PC-9 (cell line): ENCODE data around the gene CHEK2. TPM values are rescaled to one million over a fixed set of nuclear protein-coding genes. Genes with fewer than 3 reads are reported as not detected.

Experiments used
- BruUV-seq: library from RNA; stranded (reverse); fragments of 400-500 nt; replicated peaks from 2 replicates; lab custom pipeline; 2021; lab: Mats Ljungman, UMichigan
- CTCF ChIA-PET: fragments of 300-600 bp; sonication (Branson Sonifier 250); formaldehyde crosslinking; loops from one replicate; lab custom pipeline; 2022; ENCODE audit warnings: antibody characterized with exemption; lab: Charles Lee
- POLR2A ChIA-PET: fragments of 300-600 bp; sonication (Branson Sonifier 250); formaldehyde crosslinking; loops from one replicate; lab custom pipeline; 2022; ENCODE audit warnings: antibody characterized with exemption; ENCODE audit not compliant: unreplicated experiment; lab: Charles Lee
- DNase-seq, 2 experiments: peaks; one replicate each; pipeline versions ENCODE4 v3.0.0 to v3.0.0-alpha.2; 2015 to 2022; ENCODE audit warnings: mixed read lengths in 1 of 2
- H2AFZ ChIP-seq: fragments of 200-600 bp; sonication (generic); 2 replicates; pipeline ENCODE4 v1.8.1; 2017; ENCODE audit warnings: antibody characterized with exemption
- H3F3A ChIP-seq: fragments of 200-600 bp; sonication (generic); 2 replicates; pipeline ENCODE4 v1.8.1; 2017; ENCODE audit warnings: antibody characterized with exemption, mild to moderate bottlenecking, low read depth; ENCODE audit not compliant: insufficient read depth
- H3K27ac ChIP-seq: fragments of 200-600 bp; sonication (generic); 2 replicates; pipeline ENCODE4 v1.6.1; 2016; ENCODE audit warnings: mixed run types
- H3K27me3 ChIP-seq: fragments of 200-600 bp; sonication (generic); 2 replicates; pipeline ENCODE4 v1.6.1; 2016; ENCODE audit warnings: low read depth, mixed run types; ENCODE audit not compliant: insufficient read depth
- H3K36me3 ChIP-seq: fragments of 200-600 bp; sonication (generic); 2 replicates; pipeline ENCODE4 v1.6.1; 2016; ENCODE audit warnings: low read depth, mixed run types
- H3K4me1 ChIP-seq: fragments of 200-600 bp; sonication (generic); replicated peaks from 2 replicates; pipeline ENCODE4 v1.6.1; 2016; ENCODE audit warnings: mixed run types; ENCODE audit not compliant: insufficient read depth
- H3K4me2 ChIP-seq: fragments of 200-600 bp; sonication (generic); 2 replicates; pipeline ENCODE4 v1.6.1; 2017; ENCODE audit warnings: mixed run types
- H3K4me3 ChIP-seq: fragments of 200-600 bp; sonication (generic); 2 replicates; pipeline ENCODE4 v1.6.1; 2016; ENCODE audit warnings: mixed run types
- H3K79me2 ChIP-seq: fragments of 200-600 bp; sonication (generic); 2 replicates; pipeline ENCODE4 v1.6.1; 2017; ENCODE audit warnings: low read depth, mixed run types
- H3K9me2 ChIP-seq: fragments of 200-600 bp; sonication (generic); 2 replicates; pipeline ENCODE4 v1.8.1; 2017; ENCODE audit warnings: mild to moderate bottlenecking; ENCODE audit not compliant: insufficient read depth
- H3K9me3 ChIP-seq: fragments of 200-600 bp; sonication (generic); 2 replicates; pipeline ENCODE4 v1.8.1; 2016; ENCODE audit warnings: low read depth; ENCODE audit not compliant: insufficient read depth
- H4K20me1 ChIP-seq: fragments of 200-600 bp; sonication (generic); 2 replicates; pipeline ENCODE4 v1.8.1; 2017; ENCODE audit not compliant: insufficient read depth
- CTCF ChIP-seq: fragments of 200-600 bp; sonication (generic); conservative IDR thresholded peaks from 2 replicates; pipeline ENCODE4 v1.6.1; 2017; ENCODE audit warnings: mixed run types, antibody characterized with exemption, mild to moderate bottlenecking, moderate library complexity
- EZH2 ChIP-seq: fragments of 200-600 bp; sonication (generic); IDR thresholded peaks from 2 replicates; pipeline ENCODE4 v1.8.0; 2017; ENCODE audit warnings: antibody characterized with exemption, low read depth
- intact Hi-C: fragments of 100-400 bp; cut with micrococcal nuclease; formaldehyde crosslinking; loops from one replicate; pipeline ENCODE4 v1.10.0; 2022; ENCODE audit not compliant: unreplicated experiment
- total RNA-seq: library from RNA; stranded (reverse); gene quantifications from 2 replicates; pipeline ENCODE4 v1.2.3, GENCODE V29; 2021

CHEK2 gene
- total RNA-seq, 1 experiment from 2014 or later: 32.8 TPM

GRCh38 chr22:28710576-28711191 lies 30.9 kb downstream of the CHEK2 start:
- Histone ChIP-seq H3K4me1 (peaks cover 24% of the 10 kb centered on the region), H3K4me2 (peak overlapping the region; percentile 38), H4K20me1 (no peaks in the 10 kb centered on the region), H3K4me3 (no peak overlapping the region), H3K27me3 (no peaks in the 10 kb centered on the region), H3K9me2 (no peaks in the 10 kb centered on the region), H3F3A (peaks cover 28% of the 10 kb centered on the region), H3K36me3 (peaks cover 7% of the 10 kb centered on the region; the same call in 1 of the 2 replicates), H3K79me2 (no peaks in the 10 kb centered on the region), H3K9me3 (no peaks in the 10 kb centered on the region), H2AFZ (no peak overlapping the region), H3K27ac (peak overlapping the region; percentile 56)
- intact Hi-C loops: no loop called here
- no TSS peak for BruUV-seq
- CTCF ChIA-PET: no interaction called here
- TF ChIP-seq CTCF: no peak
- TF ChIP-seq EZH2: no peak
- DNase-seq: peak; percentile 2 to 74
- POLR2A ChIA-PET: interaction anchor here (0.7 kb wide), 1 partner anchor 817 kb away, joined by 4 read pairs; no protein-coding TSS in a partner anchor

- H3K27ac ChIP-seq: peak overlapping the region; percentile 56
- DNase-seq: no peak
- BruUV-seq: no TSS peak
- intact Hi-C loops: no loop called here
- no peaks in the 10 kb centered on the region for H3K79me2 ChIP-seq
- H3F3A ChIP-seq: peaks cover 28% of the 10 kb centered on the region
- peak overlapping the region; percentile 38; the same call in 1 of the 2 replicates for H3K4me2 ChIP-seq
- H3K4me3 ChIP-seq: no peak overlapping the region
- peaks cover 24% of the 10 kb centered on the region for H3K4me1 ChIP-seq
- H4K20me1 ChIP-seq: no peaks in the 10 kb centered on the region
- H3K9me3 ChIP-seq: no peaks in the 10 kb centered on the region
- POLR2A ChIA-PET: no interaction called here
- H2AFZ ChIP-seq: no peak overlapping the region
- peaks cover 7% of the 10 kb centered on the region; the same call in 1 of the 2 replicates for H3K36me3 ChIP-seq
- CTCF ChIA-PET: no interaction called here
- TF ChIP-seq CTCF: no peak
- TF ChIP-seq EZH2: no peak
- no peaks in the 10 kb centered on the region for H3K27me3 ChIP-seq
- H3K9me2 ChIP-seq: no peaks in the 10 kb centered on the region
Measured at GRCh38 chr22:28710107-28710506, 31.5 kb downstream of the CHEK2 start.

GRCh38 chr22:28706845-28707244 lies 34.8 kb downstream of the CHEK2 start:
- no peaks in the 10 kb centered on the region for H3K79me2 ChIP-seq
- TF ChIP-seq EZH2 (no peak), CTCF (no peak)
- POLR2A ChIA-PET: no interaction called here
- no peaks in the 10 kb centered on the region for H3K27me3 ChIP-seq
- intact Hi-C loops: no loop called here
- no peak overlapping the region for H3K27ac ChIP-seq
- CTCF ChIA-PET: interaction anchor here (0.7 kb wide), 1 partner anchor 250 kb away, joined by 3 read pairs; no protein-coding TSS in a partner anchor
- H3K9me2 ChIP-seq: no peaks in the 10 kb centered on the region
- no peak overlapping the region for H3K4me2 ChIP-seq
- peaks cover 18% of the 10 kb centered on the region for H3K4me1 ChIP-seq
- no peak overlapping the region for H2AFZ ChIP-seq
- H3K36me3 ChIP-seq: peaks cover 7% of the 10 kb centered on the region; the same call in 1 of the 2 replicates
- no peak for DNase-seq
- H3K9me3 ChIP-seq: no peaks in the 10 kb centered on the region
- BruUV-seq: no TSS peak
- H3F3A ChIP-seq: peaks cover 11% of the 10 kb centered on the region; the same call in 1 of the 2 replicates
- no peak overlapping the region for H3K4me3 ChIP-seq
- H4K20me1 ChIP-seq: no peaks in the 10 kb centered on the region
